OCI-LY7 (cell line): ENCODE data around the gene RASAL2.

Experiments
- EZH2phosphoT487 ChIP-seq: fragments of 200-600 bp; sonication (generic); IDR thresholded peaks from 2 replicates; pipeline ENCODE4 v1.6.1; 2018; ENCODE audit warnings: low read depth, borderline replicate concordance, mild to moderate bottlenecking, mixed run types, antibody characterized with exemption, low read length, moderate library complexity, mixed read lengths
- TF ChIP-seq, protein P1 (sequence below): fragments of 200-600 bp; sonication (generic); conservative IDR thresholded peaks from 2 replicates; pipeline ENCODE4 v1.5.1; 2014; ENCODE audit warnings: mild to moderate bottlenecking, antibody characterized with exemption, low read length, moderate library complexity, mixed read lengths

DNA sequence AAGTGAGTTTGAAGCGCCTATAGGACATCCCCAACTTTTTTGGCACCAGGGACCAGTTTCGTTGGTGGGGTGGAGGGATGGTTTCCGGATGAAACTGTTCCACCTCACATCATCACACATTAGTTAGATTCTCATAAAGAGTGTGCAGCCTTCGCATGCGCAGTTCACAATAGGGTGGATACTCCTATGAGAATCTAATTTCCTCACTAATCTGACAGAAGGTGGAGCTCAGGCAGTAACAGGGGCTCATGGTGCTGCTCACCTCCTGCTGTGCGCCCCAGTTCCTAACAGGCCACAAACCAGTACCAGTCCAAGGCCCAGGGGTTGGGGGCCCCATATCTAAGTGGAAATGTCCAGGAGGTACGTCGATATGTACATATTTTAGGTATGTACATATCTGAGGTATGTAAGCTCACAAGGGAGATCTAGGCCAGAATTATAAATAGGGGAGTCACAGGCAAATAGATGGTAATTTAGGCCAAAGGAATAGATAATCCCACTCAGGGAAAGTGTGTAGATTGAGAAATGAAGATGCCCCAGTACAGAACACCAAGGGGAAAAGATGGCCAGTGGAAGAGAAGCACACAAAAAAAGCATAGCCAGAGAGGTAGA lies 27.5 kb upstream of the RASAL2 start:
- TF ChIP-seq, protein P1, sequence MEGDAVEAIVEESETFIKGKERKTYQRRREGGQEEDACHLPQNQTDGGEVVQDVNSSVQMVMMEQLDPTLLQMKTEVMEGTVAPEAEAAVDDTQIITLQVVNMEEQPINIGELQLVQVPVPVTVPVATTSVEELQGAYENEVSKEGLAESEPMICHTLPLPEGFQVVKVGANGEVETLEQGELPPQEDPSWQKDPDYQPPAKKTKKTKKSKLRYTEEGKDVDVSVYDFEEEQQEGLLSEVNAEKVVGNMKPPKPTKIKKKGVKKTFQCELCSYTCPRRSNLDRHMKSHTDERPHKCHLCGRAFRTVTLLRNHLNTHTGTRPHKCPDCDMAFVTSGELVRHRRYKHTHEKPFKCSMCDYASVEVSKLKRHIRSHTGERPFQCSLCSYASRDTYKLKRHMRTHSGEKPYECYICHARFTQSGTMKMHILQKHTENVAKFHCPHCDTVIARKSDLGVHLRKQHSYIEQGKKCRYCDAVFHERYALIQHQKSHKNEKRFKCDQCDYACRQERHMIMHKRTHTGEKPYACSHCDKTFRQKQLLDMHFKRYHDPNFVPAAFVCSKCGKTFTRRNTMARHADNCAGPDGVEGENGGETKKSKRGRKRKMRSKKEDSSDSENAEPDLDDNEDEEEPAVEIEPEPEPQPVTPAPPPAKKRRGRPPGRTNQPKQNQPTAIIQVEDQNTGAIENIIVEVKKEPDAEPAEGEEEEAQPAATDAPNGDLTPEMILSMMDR: no peak
- no peak for TF ChIP-seq EZH2phosphoT487
